NK-92 (cell line): Measurements from ENCODE around the gene RALA.
"Not testable (repeated sequence)": the region's sequence is repeated elsewhere in the genome, so short reads cannot be mapped to it uniquely, and the experiment has no call there.

Experiments
- DNase-seq: peaks from one replicate; lab custom pipeline; 2025; ENCODE audit not compliant: unreplicated experiment; lab: John Stamatoyannopoulos, UW

Gene RALA

DNA sequence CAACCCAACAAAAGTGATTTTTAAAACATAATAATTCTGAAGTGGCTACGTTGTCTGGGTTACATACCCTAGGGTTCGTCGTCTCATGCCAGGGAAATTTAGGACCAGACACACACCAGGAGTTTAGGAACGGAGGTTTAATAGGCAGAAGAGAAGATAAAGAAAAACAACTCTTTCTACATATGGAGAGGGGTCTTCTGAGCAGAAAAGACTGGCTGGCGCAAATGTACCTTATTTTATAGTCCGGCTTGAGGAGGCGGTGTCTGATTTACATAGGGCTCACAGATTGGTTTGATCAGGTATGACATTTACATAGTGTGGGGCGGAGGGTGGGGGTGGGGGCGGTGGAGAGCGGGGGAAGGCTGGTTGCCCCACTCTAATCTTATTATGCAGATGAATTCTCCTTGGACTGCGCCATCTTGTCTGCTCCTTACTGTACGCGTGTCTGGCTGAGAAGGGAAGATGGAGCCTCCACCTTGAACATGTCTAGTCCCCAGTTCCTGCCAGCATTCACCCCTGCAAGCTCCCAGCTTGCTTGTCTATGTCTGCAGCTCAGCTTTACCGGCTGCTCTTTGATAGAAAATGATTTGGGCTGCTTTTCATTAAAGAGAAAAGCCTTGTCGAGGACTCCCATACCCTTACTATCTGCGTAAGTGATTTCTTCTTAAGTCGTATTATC, 98.7 kb downstream of the RALA start:
- DNase-seq: no peak

GRCh38 chr7:39727231-39728012, 104.0 kb downstream of the RALA start:
- no peak for DNase-seq

- peak; percentile 66 for DNase-seq
These were observed 109.7 kb downstream of the RALA start for GRCh38 chr7:39732837-39733804.

DNA sequence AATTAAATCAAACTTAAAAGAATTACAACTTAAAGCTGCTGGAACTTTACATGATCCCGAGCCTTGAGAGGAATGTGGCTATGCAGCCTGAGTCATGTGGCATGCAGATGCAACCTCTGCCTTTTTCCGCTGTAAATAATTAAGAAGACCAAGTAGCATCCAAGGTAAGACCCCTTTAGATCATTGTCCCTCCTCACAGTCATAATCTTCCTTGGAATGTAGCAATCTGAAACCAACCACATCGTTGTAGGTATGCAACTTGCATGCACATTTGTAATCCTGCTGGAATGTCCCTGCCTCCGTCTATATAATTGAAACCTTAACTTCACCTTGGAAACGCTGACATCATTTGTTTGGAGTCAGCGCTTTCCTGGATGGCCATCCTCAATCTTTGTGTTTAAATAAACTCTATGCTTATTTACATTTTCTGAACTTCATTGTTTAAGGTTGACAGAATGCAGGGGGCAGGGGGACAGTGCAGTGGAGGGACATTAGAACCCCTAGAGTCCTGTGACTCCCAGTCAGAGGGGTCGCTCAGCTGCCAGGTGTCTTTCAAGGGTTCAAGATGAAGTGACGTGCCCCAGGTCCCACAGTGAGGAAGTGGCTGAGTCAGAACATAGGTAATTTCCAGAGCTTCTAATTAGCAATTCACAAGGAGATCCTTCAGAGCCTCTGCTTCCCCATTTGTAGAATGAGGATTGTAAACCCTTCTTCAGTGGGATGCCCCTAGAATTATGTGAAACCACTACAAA, 110.7 kb downstream of the RALA start:
- no peak for DNase-seq

- DNase-seq: no peak
These were observed 111.2 kb downstream of the RALA start for GRCh38 chr7:39734633-39735004.

- DNase-seq: no peak
These were observed 112.5 kb downstream of the RALA start for GRCh38 chr7:39735903-39736302.

- DNase-seq: no peak
These were observed 118.7 kb downstream of the RALA start for GRCh38 chr7:39741942-39742623.

GRCh38 chr7:39744620-39745019, 121.2 kb downstream of the RALA start:
- no peak for DNase-seq

- no peak for DNase-seq
These were observed 121.9 kb downstream of the RALA start for GRCh38 chr7:39745320-39745719.

DNA sequence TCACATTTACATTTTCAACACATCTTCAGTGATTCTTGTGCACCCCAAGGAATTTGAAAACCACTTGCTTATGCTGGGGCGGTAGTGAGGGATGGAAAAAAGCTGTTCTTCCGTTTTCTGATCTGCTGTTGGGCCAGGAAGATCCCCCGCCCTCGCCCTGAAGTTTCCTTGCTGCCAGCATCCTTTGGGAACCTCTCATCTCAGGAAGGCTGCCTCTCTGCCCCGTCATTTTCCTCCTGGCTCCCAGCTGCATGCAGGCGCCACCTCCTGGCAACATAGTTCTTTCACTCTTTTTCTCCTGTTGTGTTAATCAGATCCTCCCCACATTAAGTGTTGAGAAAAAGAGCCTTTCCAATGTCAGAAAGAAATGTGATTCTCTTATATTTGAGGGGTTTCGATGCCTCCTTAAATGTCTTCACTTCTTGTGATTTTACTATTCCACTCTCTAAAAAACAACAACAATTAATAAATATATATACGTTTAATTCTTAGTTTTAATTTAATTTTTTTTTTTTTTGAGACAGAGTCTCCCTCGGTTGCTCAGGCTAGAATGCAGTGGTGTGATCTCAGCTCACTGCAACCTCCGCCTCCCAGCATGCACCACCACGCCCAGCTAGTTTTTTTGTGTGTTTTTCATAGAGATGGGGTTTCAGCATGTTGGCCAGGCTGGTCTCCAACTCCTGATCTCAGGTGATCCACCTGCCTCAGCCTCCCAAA, 122.9 kb downstream of the RALA start:
- DNase-seq: no peak

DNA sequence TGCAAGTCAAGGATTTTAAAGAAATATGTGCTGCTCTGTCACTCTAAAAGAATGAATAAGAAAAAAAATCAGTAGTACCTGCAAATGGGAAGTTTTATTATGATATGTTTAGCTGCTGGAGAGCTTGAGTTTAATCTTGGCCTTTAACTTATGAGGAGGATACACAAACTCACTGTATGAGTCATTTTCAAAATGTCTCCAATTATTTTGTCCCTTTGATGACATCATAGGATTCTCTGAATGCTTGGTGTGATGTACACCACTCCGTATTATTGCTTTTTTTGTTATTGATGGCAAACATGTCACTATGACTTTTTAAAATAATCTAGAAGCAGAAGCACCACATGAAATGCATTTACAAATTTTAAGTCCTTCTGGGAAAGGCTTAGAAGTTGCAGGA, 125.8 kb downstream of the RALA start:
- no peak for DNase-seq

- DNase-seq: no peak
These were observed 126.3 kb downstream of the RALA start for GRCh38 chr7:39749717-39750116.

GRCh38 chr7:39750253-39751077, 127.1 kb downstream of the RALA start:
- DNase-seq: no peak

DNA sequence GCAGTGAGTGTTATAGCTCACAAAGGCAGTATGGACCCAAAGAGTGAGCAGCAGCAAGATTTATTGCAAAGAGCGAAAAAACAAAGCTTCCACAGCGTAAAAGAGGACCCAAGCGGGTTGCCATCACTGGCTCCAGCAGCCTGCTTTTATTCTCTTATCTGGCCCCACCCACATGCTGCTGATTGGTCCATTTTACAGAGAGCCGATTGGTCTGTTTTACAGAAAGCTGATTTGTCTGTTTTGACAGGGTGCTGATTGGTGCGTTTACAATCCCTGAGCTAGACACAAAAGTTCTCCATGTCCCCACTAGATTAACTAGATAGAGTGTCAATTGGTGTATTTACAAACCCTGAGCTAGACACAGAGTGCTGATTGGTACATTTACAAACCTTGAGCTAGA, 129.9 kb downstream of the RALA start:
- DNase-seq: not testable (repeated sequence)

DNA sequence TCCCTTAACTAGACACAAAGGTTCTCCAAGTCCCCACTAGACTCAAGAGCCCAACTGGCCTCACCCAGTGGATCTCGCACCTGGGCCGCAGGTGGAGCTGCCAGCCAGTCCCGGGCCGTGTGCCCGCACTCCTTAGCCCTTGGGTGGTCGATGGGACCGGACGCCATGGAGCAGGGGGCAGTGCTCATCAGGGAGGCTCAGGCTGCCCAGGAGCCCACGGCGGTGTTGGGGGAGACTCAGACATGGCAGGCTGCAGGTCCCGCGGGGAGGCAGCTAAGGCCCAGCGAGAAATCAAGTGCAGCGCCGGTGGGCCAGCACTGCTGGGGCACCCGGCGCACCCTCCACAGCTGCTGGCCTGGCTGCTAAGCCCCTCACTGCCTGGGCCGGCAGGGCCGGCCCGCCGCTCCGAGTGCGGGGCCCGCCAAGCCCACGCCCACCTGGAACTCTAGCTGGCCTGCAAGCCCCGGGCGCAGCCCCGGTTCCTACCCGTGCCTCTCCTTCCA, 130.5 kb downstream of the RALA start:
- no peak for DNase-seq

GRCh38 chr7:39754326-39755120, 131.2 kb downstream of the RALA start:
- DNase-seq: no peak

DNA sequence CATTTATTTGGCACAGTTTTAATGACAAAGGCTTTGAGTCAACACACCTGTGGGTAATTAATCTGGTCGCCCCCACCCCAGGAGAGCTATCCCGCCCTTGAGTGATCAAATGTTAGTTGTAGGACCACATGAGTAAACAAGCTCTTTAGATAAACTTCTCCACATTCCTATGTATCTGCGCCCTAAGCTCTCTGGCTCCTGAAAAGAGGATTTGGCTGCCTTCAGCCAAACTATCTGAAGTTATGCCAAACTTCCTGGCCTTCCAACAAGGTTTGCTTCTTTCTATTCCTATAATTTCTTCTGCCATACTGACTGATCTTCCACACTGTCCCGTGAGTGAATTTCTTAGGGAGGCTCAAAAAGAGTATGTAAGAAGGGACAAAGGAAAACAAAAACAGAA, 134.2 kb downstream of the RALA start:
- DNase-seq: no peak
